Measurements from ENCODE around the gene HNRNPUL2. TPM values are rescaled to one million over a fixed set of nuclear protein-coding genes. Genes with fewer than 3 reads are reported as not detected.

The HNRNPUL2 gene
- total and polyA plus RNA-seq, 9 of the 15 experiments (the other 6 are each of a cell fraction or from before 2014, with no cell fraction given), result 0.89 to 44.3 (median 15.2) TPM

GRCh38 chr11:62753736-62754603 lies 26.7 kb upstream of the HNRNPUL2 start, which contains the start of gene ZBTB3 (continued):
- TF ChIP-seq, protein P1, sequence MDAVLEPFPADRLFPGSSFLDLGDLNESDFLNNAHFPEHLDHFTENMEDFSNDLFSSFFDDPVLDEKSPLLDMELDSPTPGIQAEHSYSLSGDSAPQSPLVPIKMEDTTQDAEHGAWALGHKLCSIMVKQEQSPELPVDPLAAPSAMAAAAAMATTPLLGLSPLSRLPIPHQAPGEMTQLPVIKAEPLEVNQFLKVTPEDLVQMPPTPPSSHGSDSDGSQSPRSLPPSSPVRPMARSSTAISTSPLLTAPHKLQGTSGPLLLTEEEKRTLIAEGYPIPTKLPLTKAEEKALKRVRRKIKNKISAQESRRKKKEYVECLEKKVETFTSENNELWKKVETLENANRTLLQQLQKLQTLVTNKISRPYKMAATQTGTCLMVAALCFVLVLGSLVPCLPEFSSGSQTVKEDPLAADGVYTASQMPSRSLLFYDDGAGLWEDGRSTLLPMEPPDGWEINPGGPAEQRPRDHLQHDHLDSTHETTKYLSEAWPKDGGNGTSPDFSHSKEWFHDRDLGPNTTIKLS (IDR thresholded peaks at IDR 0.05; ENCODE audit: borderline replicate concordance, low read depth), result no peak; the same call in 1 of the 2 replicates
- no peak for TF ChIP-seq ZBTB43 (CRISPR knock-in tag; IDR thresholded peaks at IDR 0.05)
- no peak for TF ChIP-seq DLX4 (CRISPR knock-in tag; IDR thresholded peaks at IDR 0.05)
- no peak for TF ChIP-seq ZNF584 (CRISPR knock-in tag; IDR thresholded peaks at IDR 0.05; ENCODE audit: low read depth)
- no peak for TF ChIP-seq CHCHD3 (CRISPR knock-in tag; IDR thresholded peaks at IDR 0.05)
- no peak for TF ChIP-seq MCM3 (IDR thresholded peaks at IDR 0.05)
- no peak for TF ChIP-seq SFPQ (IDR thresholded peaks at IDR 0.05; ENCODE audit: low read depth, low read length)
- no peak for TF ChIP-seq EWSR1 (IDR thresholded peaks at IDR 0.05; ENCODE audit: borderline replicate concordance, low read depth, partially characterized antibody)
- no peak for TF ChIP-seq ZNF23 (CRISPR knock-in tag; IDR thresholded peaks at IDR 0.05)
- no peak for TF ChIP-seq E2F1 (CRISPR knock-in tag; IDR thresholded peaks at IDR 0.05)
